OCI-LY3 (cell line): ENCODE data around the gene GABARAP.

Experiments
- H2AFZ ChIP-seq: fragments of 200-600, 300-600 bp; shearing (Covaris generic); 2 replicates; pipeline ENCODE4 v1.6.0; 2014; ENCODE audit warnings: antibody characterized with exemption, low read depth, low read length
- H3K27ac ChIP-seq: fragments of 200-600, 300-600 bp; sonication (generic); 2 replicates; pipeline ENCODE4 v1.5.1; 2014; ENCODE audit warnings: mild to moderate bottlenecking, low read length, moderate library complexity, mixed read lengths
- H3K27me3 ChIP-seq: fragments of 200-600, 300-600 bp; sonication (generic); 2 replicates; pipeline ENCODE4 v1.6.1; 2014; ENCODE audit warnings: low read depth, low read length, mixed read lengths
- H3K36me3 ChIP-seq: fragments of 200-600, 300-600 bp; sonication (generic); replicated peaks from 2 replicates; pipeline ENCODE3; 2014; ENCODE audit warnings: low read depth, low read length, mixed read lengths
- H3K4me1 ChIP-seq: fragments of 300-600, 200-600 bp; sonication (generic); 2 replicates; pipeline ENCODE4 v1.6.1; 2014; ENCODE audit warnings: low read length, mixed read lengths
- H3K4me2 ChIP-seq: fragments of 200-600, 300-600 bp; sonication (generic); 2 replicates; pipeline ENCODE4 v1.6.1; 2014; ENCODE audit warnings: low read length, mixed read lengths
- H3K4me3 ChIP-seq: fragments of 300-600, 200-600 bp; sonication (generic); 2 replicates; pipeline ENCODE4 v1.5.1; 2014; ENCODE audit warnings: antibody characterized with exemption, mild to moderate bottlenecking, low read length, moderate library complexity
- H3K79me2 ChIP-seq: fragments of 300-600, 200-600 bp; shearing (Covaris generic); 2 replicates; pipeline ENCODE4 v1.6.1; 2014; ENCODE audit warnings: mild to moderate bottlenecking, low read length, mixed read lengths
- H3K9ac ChIP-seq: fragments of 300-600, 200-600 bp; shearing (Covaris generic); 2 replicates; pipeline ENCODE4 v1.6.0; 2014; ENCODE audit warnings: mild to moderate bottlenecking, low read length, moderate library complexity
- H3K9me3 ChIP-seq: fragments of 200-600, 300-600 bp; shearing (Covaris generic); 2 replicates; pipeline ENCODE4 v1.6.1; 2014; ENCODE audit warnings: low read length, mixed read lengths; ENCODE audit not compliant: insufficient read depth
- H4K20me1 ChIP-seq: fragments of 200-600, 300-600 bp; sonication (generic); 2 replicates; pipeline ENCODE4 v1.6.1; 2016; ENCODE audit warnings: low read length, mixed read lengths; ENCODE audit not compliant: insufficient read depth
- CTCF ChIP-seq: fragments of 200-600, 300-600 bp; sonication (generic); IDR thresholded peaks from 2 replicates; pipeline ENCODE4 v1.5.1; 2014; ENCODE audit warnings: antibody characterized with exemption, low read length, low read depth
- EZH2phosphoT487 ChIP-seq: fragments of 200-600 bp; shearing (Covaris generic); IDR thresholded peaks from 2 replicates; pipeline ENCODE4 v1.6.1; 2018; ENCODE audit warnings: antibody characterized with exemption, mixed run types, low read depth

GABARAP gene

GRCh38 chr17:7216242-7217112 is 25.8 kb downstream of the GABARAP start:
- H3K36me3 ChIP-seq = no peaks in the 10 kb centered on the region
- H3K9me3 ChIP-seq = no peaks in the 10 kb centered on the region
- H4K20me1 ChIP-seq = no peaks in the 10 kb centered on the region
- no peaks in the 10 kb centered on the region for H3K27me3 ChIP-seq
- TF ChIP-seq CTCF (no peak), EZH2phosphoT487 (no peak)
- peak overlapping the region; percentile 94 for H3K4me2 ChIP-seq
- H3K4me1 ChIP-seq = peaks cover 44% of the 10 kb centered on the region
- H3K79me2 ChIP-seq = 0 out of 2 replicates have a peak, but pooled peaks cover 4% of the 10 kb centered on the region
- H2AFZ ChIP-seq = no peak overlapping the region
- peak overlapping the region; percentile 65; the same call in 1 of the 2 replicates for H3K9ac ChIP-seq
- H3K4me3 ChIP-seq = peak overlapping the region; percentile 79
- no peak overlapping the region for H3K27ac ChIP-seq

GRCh38 chr17:7215652-7216180 is 26.5 kb downstream of the GABARAP start:
- peaks cover 44% of the 10 kb centered on the region for H3K4me1 ChIP-seq
- H2AFZ ChIP-seq = no peak overlapping the region
- no peak overlapping the region for H3K9ac ChIP-seq
- TF ChIP-seq CTCF (no peak), EZH2phosphoT487 (no peak)
- H3K27ac ChIP-seq = no peak overlapping the region
- H3K27me3 ChIP-seq = no peaks in the 10 kb centered on the region
- H3K4me3 ChIP-seq = no peak overlapping the region
- no peaks in the 10 kb centered on the region for H3K9me3 ChIP-seq
- H4K20me1 ChIP-seq = no peaks in the 10 kb centered on the region
- no peaks in the 10 kb centered on the region for H3K36me3 ChIP-seq
- peak overlapping the region; percentile 86; the same call in 1 of the 2 replicates for H3K4me2 ChIP-seq
- 0 out of 2 replicates have a peak, but pooled peaks cover 4% of the 10 kb centered on the region for H3K79me2 ChIP-seq

- H2AFZ ChIP-seq = no peak overlapping the region
- H3K27me3 ChIP-seq = no peaks in the 10 kb centered on the region
- peak overlapping the region; percentile 86 for H3K4me2 ChIP-seq
- 0 out of 2 replicates have a peak, but pooled peaks cover under 1% of the 10 kb centered on the region for H3K79me2 ChIP-seq
- H3K9me3 ChIP-seq = no peaks in the 10 kb centered on the region
- H3K4me1 ChIP-seq = peaks cover 40% of the 10 kb centered on the region
- peak overlapping the region; percentile 81 for H3K4me3 ChIP-seq
- no peak for TF ChIP-seq EZH2phosphoT487
- TF ChIP-seq CTCF = no peak
- no peak overlapping the region for H3K9ac ChIP-seq
- H3K27ac ChIP-seq = no peak overlapping the region
- no peaks in the 10 kb centered on the region for H4K20me1 ChIP-seq
- no peaks in the 10 kb centered on the region for H3K36me3 ChIP-seq
Observed at GRCh38 chr17:7215136-7215638, 27.1 kb downstream of the GABARAP start.
